HG02759 (cell line): ENCODE results near the gene GALNT18.

Source experiments
- ATAC-seq: cut with Tn5 transposase; IDR thresholded peaks from one replicate; pipeline ENCODE4 v1.9.1; 2021; ENCODE audit warnings: mild to moderate bottlenecking, moderate library complexity; ENCODE audit not compliant: unreplicated experiment

Gene GALNT18

DNA sequence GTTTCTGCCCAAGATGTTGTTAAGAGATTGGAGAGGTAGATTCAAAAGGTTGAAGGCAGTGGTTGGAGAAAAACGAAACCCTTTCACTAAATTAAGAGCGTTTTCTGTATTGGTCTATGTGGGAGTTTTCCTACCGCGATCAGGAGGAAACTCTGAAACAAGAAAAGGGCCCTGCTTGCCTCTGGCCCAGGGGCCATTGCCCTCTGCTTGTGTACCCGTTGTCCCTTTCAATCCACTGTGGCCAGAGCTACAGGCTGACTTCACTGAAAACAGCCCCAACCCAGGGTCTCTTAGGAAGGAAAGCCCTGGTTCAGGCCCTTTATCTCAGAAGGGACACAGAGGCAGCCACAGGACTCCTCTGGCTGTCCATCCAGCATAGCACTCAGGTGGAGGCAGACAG is 367.8 kb downstream of the GALNT18 start:
- no peak for ATAC-seq

DNA sequence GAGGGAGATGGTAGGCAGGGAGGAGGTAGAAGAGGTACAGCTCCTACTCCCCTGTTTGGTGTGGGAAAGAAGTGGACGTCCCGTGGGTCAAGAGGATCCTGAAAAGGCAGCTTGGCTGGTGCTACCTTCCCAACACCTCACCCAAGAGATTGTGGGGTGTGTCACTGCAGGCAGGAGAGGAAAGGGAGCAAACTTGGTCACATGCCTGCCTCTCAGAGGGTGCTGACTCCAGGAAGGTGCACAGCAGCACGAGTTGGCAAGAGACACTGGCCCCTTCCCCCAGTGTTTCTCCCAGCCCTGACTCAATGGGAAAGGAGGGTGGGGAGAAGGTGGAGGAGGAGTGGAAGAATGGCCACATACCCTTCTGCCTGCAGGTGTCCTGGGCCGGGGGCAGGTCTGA is 368.3 kb downstream of the GALNT18 start:
- ATAC-seq = no peak

DNA sequence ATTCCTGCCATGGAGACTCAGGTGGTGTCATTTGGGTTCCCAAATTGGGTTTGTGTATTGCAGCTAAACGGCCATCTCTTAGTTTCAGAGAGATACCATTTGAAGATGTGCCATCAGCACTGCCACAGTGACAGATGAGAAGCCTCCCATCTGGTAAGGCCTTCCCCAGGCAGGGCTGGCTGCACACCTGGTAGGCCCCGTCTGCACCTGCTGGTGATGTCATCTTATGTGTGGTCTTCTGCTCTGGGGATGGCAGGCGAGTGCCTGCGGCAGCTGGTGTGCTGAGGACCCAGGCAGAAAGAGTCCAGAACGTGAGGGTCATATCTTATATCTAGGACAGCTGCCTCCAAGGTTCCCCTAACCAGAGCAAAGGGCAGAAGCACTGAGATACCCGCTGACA is 369.4 kb downstream of the GALNT18 start:
- no peak for ATAC-seq

DNA sequence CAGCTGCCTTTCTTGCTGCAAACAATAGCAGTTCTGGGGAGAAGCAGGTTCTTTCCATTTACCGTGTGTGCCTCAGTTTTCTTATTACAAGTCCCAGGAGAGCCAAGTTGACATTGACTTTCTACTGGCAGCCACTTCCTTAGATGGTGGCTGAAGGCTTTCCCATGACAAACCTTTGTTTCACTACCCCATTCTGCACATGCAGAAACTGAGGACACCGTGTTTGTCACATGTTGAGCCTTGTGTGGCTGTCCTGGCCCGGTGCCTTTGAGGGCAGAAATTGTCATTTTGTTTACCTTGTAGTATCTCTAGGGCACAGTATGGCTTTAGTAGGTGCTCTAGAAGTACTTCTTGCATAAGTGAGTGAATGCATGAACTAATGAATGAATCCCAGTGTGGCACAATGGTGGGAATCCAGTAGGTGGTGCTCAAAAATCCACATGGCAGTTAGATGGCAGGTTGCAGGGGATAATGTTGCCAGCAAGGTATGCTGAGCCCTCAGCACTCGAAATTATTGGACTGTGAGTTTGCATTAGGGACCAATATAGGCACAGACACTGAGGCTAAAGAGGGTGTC is 370.3 kb downstream of the GALNT18 start:
- peak; percentile 51 for ATAC-seq

DNA sequence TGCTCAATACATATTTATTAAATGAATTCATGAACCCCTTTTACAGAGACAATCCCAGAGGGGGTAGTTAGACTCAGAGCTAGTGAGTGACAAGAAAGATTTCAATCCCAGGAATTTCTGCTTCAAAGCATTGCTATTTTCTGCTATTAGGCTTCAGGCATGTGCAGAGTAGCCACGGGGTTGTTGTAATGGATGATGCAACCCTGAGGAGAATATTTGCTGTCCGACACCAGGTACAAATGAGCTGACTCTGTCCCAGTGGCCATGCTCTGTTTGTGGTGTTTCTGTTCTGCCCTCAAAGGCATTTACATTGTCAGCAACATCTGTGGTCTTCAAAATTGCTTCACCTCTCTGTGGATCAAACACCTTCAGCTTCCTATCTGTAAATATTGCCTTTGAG is 371.3 kb downstream of the GALNT18 start:
- no peak for ATAC-seq

DNA sequence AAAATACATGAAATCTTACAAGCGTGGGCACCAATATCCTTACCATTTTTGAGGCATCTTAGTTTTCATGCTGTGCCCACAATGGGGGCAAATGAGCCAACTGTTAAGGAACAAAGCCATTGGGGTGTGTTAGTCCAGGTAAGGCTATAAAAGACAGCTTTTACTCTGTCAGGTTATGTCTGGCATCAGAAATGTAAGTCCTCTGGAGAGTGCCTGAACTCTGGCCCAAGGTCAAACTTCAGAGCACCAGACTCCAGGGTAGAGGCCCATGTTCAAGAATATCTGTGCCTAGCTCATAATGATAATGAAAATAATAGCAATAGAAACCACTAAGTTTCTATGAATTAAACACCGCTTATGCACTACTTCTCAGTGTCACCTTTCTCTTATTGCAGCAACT is 374.2 kb downstream of the GALNT18 start:
- no peak for ATAC-seq

DNA sequence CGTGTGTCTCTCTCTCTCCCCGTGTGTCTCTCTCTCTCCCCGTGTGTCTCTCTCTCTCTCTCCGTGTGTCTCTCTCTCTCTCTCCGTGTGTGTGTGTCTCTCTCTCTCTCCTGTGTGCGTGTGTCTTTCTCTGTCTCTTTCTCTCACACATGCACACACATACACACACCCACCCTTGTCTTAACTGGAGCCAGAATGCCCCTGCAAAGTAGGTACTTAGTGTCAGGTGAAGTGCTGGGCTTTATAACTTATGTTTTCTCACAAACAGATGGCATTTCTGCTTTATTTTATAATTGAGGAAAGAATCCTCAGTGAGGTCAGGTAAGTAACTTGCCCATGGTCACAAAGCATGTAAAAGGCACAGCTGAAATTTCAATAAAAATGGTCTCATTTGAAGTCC is 374.7 kb downstream of the GALNT18 start:
- ATAC-seq = no peak

DNA sequence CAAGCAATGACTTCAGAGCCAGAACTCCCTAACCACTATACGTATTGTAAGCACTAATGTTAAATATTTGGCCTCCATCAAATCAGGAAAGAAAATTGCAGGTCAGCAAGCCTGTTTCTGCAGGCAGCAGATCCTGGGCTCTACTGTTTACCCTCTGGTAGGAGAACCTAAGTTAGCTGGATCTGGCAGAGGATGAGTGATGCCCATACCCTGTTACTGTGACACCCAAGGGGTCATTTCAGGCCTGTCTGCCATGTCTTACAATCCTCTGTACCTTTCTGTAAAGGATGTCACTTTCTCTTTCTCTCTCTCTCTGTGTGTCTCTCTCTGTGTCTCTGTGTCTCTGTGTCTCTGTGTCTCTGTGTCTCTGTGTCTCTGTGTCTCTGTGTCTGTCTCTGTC is 375.6 kb downstream of the GALNT18 start:
- no peak for ATAC-seq

DNA sequence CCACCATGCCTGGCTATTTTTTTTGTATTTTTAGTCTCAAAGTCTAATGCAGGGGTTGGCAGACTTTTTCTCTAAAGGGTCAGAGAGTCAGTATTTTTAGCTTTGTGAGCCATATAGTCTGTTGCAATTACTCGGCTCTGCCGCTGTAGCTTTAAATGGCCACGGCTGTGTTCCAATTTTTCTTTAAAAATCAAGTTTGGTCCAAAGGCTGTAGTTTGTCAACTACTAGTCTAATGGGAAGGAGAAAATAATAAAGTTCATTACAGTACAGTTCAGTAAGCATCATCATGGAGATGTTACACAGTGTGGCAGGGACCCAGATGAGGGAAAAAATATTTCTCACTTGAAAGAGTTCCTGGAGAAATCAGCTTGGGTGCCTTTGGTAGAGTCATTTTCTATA is 376.4 kb downstream of the GALNT18 start:
- no peak for ATAC-seq

DNA sequence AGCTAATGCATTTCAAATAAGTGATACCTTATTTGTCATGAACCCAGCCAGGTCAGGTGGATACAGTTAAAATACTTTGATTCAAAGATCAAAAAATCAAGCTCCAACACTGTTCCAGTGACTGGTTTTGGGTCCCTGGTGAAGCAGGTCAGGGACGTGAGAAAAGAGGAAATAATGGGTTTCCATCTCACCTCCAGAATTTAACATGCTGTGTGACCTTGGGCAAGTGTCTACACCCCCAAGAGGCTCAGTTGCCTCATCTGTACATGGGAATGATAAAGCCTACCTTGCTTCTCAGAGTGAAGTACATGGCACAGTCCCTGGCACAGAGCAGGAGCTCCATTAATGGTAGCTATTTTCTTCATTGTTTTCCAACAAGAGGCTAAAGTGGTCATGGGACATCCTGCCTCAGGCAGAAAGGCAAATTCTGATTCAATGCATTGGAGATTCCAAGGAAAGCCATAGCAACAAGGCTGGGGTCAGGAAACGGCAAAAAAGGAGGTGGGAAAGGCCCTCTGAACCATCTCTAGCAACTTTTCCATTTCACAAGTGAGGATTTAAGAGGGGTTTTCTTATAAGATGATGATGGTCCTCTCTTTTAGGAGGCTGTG is 377.2 kb downstream of the GALNT18 start:
- peak; percentile 10 for ATAC-seq

DNA sequence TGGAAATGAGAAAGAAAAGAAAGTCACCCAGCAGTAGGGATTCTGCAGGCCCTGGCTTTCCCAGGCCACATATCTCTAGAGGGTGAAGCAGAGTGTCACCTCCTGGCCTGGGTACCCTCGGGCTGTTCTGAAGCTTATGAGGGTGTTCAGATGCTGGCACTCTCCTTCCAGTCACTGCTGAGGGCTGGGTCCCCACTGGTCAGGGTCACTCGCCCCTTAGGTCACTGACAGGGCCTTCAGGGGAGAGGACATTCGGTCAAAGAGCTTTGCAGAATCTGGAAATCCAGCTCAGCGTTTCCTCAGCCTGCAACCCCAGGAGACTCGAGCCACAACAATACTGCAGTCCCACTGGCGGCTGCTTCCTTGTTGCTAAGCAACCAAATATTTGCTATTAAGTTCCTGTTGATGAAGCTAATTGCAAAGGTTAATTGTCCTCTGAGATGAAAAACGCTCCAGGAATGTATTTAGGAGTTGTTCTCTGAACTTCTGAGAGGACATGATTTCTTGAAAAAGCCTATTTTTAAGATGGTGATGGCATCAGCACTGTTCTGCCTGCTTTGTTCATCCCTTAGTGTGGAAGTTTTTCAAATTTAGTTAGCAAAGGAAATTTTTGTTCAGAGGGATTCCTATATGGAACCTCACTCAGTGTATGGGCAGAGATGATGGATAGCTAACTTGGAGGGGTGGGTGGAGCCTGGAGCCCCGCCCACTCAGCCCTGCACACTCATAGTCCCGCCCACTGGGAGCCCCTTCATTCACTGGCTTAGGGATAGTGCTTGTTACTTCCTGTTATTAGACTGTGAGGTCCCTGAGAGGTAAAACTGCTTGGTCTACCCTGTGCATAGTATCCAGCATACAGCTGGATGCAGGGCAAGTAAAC is 378.0 kb downstream of the GALNT18 start:
- peak; percentile 70 for ATAC-seq

DNA sequence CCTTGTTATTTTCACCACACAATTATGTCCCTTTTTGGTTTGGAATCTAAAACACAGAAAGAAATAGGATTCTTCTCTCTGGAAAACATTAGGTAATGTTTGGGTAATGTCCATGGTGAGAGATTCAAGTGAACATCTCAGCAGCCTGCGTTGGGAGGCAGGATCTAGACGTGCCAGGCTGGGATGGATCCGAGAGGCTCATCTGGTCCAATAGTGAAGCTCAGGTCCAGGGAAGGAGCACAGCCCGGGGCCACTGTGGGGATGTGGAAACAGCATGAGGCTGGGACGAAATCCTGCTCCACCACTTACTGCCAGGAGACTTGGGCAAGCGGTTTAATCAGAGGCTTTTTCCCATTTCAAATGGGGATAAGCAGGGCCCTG is 378.6 kb downstream of the GALNT18 start:
- no peak for ATAC-seq

DNA sequence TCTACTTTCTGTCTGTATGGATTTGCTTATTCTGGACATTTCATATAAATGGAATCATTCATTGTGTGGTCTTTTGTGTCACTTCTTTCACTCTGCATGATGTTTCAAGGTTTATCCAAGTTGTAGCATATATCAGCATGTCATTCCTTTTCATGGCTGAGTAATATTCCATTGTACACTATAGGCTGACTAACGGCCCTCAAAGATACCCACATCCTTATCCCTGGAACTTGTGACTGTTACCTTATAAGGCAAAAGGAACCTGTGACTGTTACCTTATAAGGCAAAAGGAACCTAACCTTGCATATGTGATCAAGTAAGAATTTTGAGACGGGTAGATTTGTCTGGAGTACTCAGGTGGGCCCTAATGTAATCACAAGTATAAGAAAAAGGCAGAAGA is 380.5 kb downstream of the GALNT18 start:
- ATAC-seq = no peak

DNA sequence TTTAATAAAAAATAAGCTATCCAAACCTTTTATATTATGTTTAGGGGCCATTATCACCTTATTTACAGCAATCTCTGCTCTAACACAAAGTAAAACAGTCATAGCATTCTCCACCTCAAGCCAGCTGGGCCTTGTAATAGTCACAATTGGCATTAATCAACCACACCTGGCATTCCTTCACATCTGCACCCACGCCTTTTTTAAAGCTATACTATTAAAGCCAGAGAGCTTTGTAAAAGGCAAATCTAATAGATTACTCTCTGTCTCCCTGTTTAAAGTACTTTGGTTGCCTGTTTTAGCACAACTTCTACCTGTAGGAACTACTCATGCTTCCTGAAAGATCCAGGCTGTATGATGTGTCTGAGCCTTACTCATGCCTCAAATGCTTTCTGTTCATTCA is 381.8 kb downstream of the GALNT18 start:
- ATAC-seq = no peak

DNA sequence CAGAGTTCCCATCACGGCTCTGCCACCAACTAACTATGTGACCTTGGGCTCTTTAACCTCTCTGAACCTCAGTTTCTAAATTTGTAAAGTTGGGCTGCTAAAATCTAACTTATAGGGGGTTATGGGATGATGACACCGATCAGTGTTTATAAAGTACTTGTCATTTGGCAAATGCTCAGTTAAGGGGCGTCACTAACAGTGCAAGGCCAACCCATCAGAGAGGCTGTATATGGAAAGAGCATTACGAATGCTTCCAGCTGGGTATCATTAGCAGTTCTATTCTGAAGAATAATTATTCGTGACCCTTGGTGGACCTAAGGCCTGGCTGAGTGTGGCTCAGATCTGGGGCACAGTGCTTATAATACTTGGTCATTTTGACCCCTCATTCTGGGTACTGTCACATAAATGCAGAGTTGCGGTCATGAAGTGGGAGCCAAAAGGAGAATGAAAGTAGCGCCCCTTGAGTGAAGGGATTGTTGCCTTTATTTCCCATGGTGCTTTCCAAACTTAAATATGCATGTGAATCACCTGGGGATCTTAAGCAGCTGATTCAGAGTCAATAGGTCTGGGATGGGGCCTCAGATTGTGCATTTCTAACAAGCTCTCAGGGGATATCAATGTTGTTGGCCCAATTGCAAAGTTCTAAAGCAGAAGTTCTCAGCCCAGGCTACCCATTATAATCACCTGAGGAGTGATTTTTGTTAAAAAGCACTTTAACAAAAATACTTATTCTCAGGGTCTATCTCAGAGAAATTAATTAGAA is 384.6 kb downstream of the GALNT18 start:
- ATAC-seq = no peak

DNA sequence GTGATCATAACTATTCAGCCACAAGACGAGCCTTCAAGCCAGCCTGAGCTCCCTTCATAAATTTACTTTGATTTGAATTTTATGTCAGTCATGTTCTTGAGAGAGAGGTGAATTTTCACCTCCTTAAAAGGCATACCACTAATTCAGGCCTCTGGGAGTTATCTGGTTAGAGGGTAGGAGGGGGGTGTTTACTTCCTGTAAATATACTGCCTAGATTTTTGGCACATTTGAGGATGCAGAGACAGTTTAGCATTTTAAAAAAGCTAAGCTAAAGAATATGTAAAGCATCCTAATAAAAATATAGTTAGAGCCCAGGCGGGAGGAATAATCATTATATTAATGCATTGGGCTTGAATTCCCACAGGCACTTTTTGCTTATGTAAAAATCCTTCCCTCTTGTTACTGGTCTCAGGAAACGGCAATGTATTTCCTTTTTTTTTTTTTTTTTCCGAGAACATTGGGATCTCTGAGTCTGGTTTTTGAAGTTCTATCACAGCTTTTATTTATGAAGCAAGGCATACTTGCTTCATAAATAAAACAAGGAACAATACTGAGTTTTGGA is 385.2 kb downstream of the GALNT18 start:
- ATAC-seq = no peak

DNA sequence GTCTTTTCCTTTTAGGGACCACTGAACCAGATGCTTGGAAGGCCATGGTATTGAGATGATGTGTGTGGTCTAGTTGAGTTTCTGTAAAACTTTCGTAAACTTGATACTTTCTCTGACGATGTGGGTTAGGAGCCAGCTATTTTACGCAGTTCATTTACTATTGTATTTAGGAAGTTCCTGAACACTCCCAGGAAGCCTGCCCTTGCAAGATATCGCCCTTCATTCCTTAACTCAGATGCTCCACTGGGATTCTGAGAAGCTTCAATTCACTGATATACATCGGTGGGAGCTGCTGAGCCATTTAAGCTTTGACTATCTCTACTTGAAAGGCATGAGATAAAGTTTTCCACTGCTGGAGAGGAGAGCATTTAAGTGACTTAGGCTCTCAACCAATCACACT is 390.0 kb downstream of the GALNT18 start:
- no peak for ATAC-seq

DNA sequence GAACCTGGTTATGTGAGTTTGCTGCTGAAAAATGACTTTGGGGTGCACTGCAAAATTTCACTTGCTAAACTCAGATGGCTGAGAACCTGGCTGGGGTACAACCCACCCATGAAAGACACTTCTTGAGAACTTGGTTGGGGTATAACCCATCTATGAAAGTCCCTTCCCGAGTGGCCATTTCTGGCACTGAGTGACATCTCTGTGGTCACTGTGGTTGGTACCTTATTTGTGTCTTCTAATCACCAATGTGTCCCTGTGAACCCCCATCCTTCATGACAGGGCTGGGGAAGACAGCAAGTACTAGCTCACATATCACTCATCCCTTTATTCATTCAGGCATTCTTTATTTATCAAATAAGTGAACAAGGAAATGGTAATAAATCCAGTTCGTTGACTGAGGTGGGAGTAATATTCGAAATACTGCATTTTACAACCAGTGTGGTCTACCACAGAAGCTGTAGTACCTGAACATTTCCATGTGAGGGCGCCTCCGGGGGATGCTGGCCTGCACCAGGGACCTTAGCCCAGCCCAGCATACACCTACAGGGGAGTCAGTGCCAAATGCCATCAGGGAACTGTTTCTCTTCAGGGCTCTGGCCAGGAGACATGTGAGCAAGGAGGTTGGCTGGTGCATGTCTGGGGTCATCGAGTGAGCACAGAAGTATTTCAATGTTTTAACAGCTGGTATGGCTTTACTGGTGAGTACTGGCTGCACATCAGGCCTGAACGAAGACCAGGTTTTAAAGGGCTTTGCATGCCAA is 390.8 kb downstream of the GALNT18 start:
- no peak for ATAC-seq

DNA sequence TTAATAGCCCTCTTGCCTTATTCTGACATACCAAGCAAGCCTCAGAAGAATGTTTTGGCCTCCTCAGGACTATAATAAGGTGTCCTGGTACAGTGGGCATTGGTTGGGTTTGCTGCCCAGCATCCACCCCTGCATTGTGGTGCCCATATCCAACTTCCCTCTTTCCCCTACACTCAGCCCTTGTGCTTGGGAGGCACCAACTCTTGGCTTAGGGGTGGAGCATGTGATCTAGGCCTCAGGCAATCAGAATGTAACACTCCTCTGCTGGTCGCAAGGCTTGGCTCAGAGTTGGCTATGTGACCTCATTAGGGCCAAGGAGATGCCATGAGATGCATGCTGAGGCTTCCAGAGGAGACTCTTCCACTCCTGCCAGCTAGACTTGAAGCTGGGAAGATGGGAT is 391.7 kb downstream of the GALNT18 start:
- no peak for ATAC-seq

DNA sequence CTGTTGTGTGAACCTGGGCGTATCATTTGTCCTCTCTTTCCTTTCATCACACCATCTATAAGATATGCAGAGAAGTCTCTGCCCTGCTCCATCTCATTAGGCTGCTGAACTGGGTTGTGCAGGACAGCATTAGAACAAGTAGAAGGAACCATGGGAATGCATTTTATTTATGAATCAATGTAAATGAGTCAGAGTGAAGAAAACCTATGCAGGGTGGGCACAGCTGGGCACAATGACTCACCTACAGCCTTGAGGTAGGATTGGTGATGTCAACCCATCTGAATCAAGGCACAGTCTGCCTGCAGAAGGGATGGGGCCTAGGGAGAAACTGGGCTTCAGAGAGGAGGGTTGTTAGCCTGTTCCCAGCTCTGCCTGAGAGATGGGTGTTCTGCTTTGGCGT is 392.2 kb downstream of the GALNT18 start:
- no peak for ATAC-seq
